Measurements from ENCODE around the gene KLHDC4. TPM values are rescaled to one million over a fixed set of nuclear protein-coding genes. Genes with fewer than 3 reads are reported as not detected.

The KLHDC4 gene
- total and polyA plus RNA-seq, 2 donors from 2014 or later, result 25.0 to 42.2 TPM

DNA sequence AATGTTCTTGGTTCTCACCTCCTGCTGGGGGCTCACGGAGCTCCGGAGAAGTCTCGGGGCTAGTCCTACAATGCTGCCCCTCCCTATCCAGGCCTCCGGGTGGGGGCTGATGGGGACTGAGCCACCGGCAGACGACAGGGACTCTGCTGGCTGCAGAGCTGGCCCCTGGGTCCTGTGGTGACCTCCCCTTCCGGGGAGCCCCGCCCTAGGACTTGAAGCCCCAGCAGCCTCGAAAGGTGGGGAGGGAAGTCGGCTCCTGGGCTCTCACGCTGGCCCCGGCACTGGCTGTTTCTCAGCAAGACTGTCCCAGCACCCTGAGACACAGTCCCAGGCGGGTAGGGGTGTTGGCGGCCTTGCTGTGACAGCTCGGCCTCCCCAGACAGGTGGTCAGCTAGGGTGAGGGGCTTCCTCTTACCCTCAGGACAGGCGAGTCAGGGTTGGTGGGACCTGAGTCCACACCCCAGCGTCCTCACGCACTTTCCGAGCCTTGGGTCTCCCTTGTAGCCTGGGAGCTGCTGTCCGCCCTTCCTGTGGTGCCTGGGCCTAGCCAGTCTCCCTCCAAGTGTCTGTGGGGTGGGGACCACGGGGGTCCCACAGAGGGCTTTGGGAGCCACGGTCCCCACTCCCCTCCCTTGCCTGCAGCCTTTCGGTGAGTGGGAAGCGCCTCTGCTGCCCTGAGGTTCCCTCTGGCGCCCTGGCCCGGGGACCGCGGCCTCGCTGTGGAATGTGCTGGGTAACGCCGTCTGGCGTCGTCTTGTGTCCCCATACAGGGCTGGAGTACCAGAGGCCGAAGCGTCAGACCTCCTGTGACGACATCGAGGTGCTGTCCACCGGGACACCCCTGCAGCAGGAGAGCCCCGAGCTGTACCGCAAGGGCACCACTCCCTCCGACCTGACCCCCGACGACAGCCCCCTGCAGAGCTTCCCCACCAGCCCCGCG, 76.6 kb downstream of the KLHDC4 start:
- H3K36me3 ChIP-seq (ENCODE audit: control insufficient read depth in 2 of 3, insufficient read depth in 3 of 3, low read length in 3 of 3), result no peaks in the 10 kb centered on the region
- FAIRE-seq, result no peak
- H3K9me3 ChIP-seq (ENCODE audit: control insufficient read depth in 2 of 3, insufficient read depth in 1 of 3, low read length in 3 of 3), result no peaks in the 10 kb centered on the region
- peak in 1 of 5 donors; percentile 68 for DNase-seq
- H3K9ac ChIP-seq (ENCODE audit: low read length in 3 of 3), result no peak overlapping the region
- H3K4me1 ChIP-seq (ENCODE audit: control insufficient read depth in 2 of 3, insufficient read depth in 2 of 3, low read depth in 1 of 3, low read length in 3 of 3), result no peaks in the 10 kb centered on the region
- no peak overlapping the region for H3K4me3 ChIP-seq (ENCODE audit: low read length in 3 of 3)
- TF ChIP-seq, protein P1, sequence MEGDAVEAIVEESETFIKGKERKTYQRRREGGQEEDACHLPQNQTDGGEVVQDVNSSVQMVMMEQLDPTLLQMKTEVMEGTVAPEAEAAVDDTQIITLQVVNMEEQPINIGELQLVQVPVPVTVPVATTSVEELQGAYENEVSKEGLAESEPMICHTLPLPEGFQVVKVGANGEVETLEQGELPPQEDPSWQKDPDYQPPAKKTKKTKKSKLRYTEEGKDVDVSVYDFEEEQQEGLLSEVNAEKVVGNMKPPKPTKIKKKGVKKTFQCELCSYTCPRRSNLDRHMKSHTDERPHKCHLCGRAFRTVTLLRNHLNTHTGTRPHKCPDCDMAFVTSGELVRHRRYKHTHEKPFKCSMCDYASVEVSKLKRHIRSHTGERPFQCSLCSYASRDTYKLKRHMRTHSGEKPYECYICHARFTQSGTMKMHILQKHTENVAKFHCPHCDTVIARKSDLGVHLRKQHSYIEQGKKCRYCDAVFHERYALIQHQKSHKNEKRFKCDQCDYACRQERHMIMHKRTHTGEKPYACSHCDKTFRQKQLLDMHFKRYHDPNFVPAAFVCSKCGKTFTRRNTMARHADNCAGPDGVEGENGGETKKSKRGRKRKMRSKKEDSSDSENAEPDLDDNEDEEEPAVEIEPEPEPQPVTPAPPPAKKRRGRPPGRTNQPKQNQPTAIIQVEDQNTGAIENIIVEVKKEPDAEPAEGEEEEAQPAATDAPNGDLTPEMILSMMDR (IDR thresholded peaks at IDR 0.05; ENCODE audit: borderline replicate concordance, extremely low read depth, insufficient read depth), result no peak
- H3K27me3 ChIP-seq (ENCODE audit: control insufficient read depth, insufficient read depth, low read length), result no peaks in the 10 kb centered on the region
- H3K27ac ChIP-seq (ENCODE audit: low read depth in 2 of 2, low read length in 2 of 2), result no peak overlapping the region
- intact Hi-C loops (cut with DNase I), result no loop called here

DNA sequence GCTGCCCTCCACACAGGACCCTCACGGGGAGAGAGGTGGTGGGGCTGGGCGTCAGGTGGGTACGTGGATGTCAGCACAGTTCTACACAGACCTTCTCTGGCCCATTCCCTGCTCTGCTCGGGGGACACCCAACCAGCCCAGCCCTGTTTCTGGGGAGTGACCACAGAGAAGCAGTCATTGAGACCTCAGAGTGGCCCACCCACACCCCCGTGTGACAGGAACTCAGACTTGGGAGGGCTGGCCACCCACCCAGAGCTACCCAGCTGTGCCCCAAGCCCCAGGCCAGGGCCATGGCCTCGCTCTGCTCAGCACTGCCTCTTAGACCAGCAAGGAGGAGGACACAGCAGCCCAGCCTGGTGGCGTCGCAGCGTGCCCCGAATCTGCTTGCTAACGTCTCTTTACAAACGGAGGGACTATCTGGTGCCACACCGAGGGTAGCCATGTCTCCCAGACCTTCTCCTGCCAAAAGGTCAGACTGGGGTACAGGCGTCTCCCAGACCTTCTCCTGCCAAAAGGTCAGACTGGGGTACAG, 77.7 kb downstream of the KLHDC4 start:
- Histone ChIP-seq H3K4me3 (ENCODE audit: low read length in 3 of 3) (no peak overlapping the region), H3K9ac (ENCODE audit: low read length in 3 of 3) (no peak overlapping the region), H3K4me1 (ENCODE audit: control insufficient read depth in 2 of 3, insufficient read depth in 2 of 3, low read depth in 1 of 3, low read length in 3 of 3) (no peaks in the 10 kb centered on the region), H3K27me3 (ENCODE audit: control insufficient read depth, insufficient read depth, low read length) (no peaks in the 10 kb centered on the region), H3K27ac (ENCODE audit: low read depth in 2 of 2, low read length in 2 of 2) (no peak overlapping the region), H3K36me3 (ENCODE audit: control insufficient read depth in 2 of 3, insufficient read depth in 3 of 3, low read length in 3 of 3) (no peaks in the 10 kb centered on the region), H3K9me3 (ENCODE audit: control insufficient read depth in 2 of 3, insufficient read depth in 1 of 3, low read length in 3 of 3) (no peaks in the 10 kb centered on the region)
- DNase-seq (no peak), FAIRE-seq (no peak)
- intact Hi-C loops (cut with DNase I), result no loop called here
- TF ChIP-seq, protein P1 (IDR thresholded peaks at IDR 0.05; ENCODE audit: borderline replicate concordance, extremely low read depth, insufficient read depth), result no peak

DNA sequence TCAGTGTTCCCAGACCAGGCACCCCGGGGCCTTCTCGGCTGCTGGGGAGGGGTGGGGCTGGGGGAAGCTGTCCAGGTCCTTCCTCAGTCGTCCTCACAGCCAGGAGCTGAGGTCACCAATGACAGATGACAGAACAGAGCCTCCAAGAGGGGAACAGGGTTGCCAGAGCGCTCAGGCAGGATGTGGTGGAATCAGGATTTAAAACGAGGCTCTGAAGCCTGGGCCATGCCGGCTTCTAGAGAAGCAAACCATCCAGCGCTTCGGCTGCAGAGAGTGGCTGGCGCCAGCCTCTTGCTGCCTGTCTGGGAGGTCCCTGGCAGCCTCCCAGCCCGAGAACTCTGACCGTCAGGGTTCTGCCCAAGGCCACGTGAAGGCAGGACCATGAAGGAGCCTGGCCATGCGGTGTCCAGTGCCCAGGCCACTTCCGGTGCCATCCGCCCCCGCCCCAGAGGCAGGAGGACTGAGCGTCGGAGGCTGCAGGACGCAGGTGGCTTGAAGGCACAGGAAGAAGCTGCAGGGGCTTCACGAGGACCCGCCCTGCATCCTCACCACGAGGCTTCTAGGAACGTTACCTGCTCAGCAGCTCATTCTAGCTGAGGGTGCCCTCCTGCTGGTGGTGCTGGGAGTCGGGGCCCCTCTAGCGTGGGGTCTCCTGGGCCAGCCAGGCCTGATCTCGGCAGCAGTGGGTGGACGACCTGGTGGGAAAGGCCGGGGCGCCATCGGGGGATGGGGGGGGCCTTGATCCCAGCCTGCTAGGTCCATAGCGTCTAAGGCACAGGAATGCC, 78.5 kb downstream of the KLHDC4 start:
- Histone ChIP-seq H3K9ac (ENCODE audit: low read length in 3 of 3) (no peak overlapping the region), H3K4me3 (ENCODE audit: low read length in 3 of 3) (no peak overlapping the region), H3K36me3 (ENCODE audit: control insufficient read depth in 2 of 3, insufficient read depth in 3 of 3, low read length in 3 of 3) (no peaks in the 10 kb centered on the region), H3K27ac (ENCODE audit: low read depth in 2 of 2, low read length in 2 of 2) (no peak overlapping the region), H3K4me1 (ENCODE audit: control insufficient read depth in 2 of 3, insufficient read depth in 2 of 3, low read depth in 1 of 3, low read length in 3 of 3) (no peaks in the 10 kb centered on the region), H3K9me3 (ENCODE audit: control insufficient read depth in 2 of 3, insufficient read depth in 1 of 3, low read length in 3 of 3) (no peaks in the 10 kb centered on the region), H3K27me3 (ENCODE audit: control insufficient read depth, insufficient read depth, low read length) (no peaks in the 10 kb centered on the region)
- TF ChIP-seq, protein P1 (IDR thresholded peaks at IDR 0.05; ENCODE audit: borderline replicate concordance, extremely low read depth, insufficient read depth), result no peak
- intact Hi-C loops (cut with DNase I), result no loop called here
- DNase-seq (no peak), FAIRE-seq (no peak)
